ENCODE data around the gene HNRNPM.

DNA sequence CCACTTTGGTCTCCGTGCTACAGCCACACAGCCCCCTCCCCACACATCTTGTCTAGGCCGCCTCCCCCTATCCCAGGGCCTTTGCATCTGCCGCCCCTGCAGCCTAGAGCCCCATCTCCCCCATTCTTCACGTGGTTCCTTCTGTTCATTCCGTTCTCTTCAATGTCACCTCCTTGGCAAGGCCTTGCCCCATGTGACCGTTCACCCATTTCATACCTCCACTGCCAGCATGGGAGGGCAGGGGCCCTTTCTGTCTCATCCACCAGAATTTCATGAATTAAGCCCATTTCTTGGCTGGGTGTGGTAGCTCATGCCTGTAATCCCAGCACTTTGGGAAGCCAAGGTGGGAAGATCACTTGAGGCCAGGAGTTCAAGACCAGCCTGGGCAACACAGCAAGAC lies 15.7 kb upstream of the HNRNPM start:
- TF ChIP-seq POLR2AphosphoS5 (IDR thresholded peaks at IDR 0.05) = no peak
- TF ChIP-seq POLR2A (IDR thresholded peaks at IDR 0.05) = no peak
- TF ChIP-seq, protein P1, sequence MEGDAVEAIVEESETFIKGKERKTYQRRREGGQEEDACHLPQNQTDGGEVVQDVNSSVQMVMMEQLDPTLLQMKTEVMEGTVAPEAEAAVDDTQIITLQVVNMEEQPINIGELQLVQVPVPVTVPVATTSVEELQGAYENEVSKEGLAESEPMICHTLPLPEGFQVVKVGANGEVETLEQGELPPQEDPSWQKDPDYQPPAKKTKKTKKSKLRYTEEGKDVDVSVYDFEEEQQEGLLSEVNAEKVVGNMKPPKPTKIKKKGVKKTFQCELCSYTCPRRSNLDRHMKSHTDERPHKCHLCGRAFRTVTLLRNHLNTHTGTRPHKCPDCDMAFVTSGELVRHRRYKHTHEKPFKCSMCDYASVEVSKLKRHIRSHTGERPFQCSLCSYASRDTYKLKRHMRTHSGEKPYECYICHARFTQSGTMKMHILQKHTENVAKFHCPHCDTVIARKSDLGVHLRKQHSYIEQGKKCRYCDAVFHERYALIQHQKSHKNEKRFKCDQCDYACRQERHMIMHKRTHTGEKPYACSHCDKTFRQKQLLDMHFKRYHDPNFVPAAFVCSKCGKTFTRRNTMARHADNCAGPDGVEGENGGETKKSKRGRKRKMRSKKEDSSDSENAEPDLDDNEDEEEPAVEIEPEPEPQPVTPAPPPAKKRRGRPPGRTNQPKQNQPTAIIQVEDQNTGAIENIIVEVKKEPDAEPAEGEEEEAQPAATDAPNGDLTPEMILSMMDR (IDR thresholded peaks at IDR 0.05) = no peak
- TF ChIP-seq EP300 (IDR thresholded peaks at IDR 0.05) = no peak
